Epithelial cell of proximal tubule (primary cell): ENCODE data around the gene ACKR3. TPM values are rescaled to one million over a fixed set of nuclear protein-coding genes. Genes with fewer than 3 reads are reported as not detected.

ENCODE experiments used
- DNase-seq: peaks from one replicate; pipeline ENCODE4 v3.0.0-alpha.2; 2011; ENCODE audit warnings: low read depth
- H3K4me3 ChIP-seq: 2 replicates; pipeline ENCODE4 v1.5.1; 2011; ENCODE audit warnings: low read depth, mild to moderate bottlenecking, low read length
- total RNA-seq: library from RNA; depleted of rRNA; stranded (reverse); fragments of >200 nt; gene quantifications from 2 replicates; pipeline ENCODE4 v1.2.3, GENCODE V29; 2015
- TF ChIP-seq, protein P1 (sequence below): conservative IDR thresholded peaks from 2 replicates; pipeline ENCODE4 v1.5.1; 2012; ENCODE audit warnings: low read depth, mild to moderate bottlenecking, low read length

The ACKR3 gene
- total RNA-seq, 1 donor from 2014 or later: not detected

DNA sequence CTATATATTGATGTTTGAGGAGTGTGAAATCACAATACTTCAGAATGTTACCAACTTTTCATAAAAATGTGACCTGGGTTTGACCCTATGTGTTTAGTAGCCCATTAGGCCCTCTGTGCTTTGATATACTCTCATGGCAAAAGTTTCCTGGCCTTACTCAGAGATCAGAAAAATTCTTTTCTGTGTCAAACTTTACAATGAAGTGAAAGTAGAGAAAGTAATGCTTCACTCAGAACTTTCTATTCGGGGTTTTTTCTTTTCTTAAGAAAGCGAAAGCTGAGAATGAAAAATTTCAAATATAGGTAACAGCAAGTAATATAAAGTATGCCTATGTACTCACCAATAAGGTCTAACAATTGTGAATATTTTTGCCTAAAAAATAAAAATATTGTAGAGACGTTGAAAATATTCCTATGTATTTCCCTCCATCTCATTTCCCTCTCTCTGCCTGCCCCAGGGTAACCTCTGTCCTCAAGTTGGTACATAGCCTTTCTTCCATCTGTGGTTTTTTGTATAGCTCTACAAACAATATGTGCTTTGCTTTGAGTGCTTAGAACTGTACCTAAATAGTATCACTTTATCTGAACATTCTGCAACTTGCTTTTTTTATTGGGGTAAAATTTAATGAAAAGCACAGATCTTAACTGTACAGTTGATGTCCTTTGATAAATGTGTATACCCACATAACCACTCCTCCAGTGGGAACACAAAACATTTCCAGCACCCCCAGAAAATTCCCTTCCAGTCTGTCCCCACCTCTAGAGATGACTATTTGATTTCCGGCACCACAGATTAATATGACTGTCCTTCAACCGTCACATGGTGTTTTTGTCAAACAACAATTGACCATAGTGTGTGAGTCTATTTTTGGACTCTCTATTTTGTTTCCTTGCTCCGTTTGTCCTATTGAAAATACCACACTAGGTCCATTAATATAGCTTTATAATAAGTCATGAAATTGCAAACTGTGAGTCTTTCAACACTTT lies 10.3 kb upstream of the ACKR3 start:
- DNase-seq: no peak
- TF ChIP-seq, protein P1, sequence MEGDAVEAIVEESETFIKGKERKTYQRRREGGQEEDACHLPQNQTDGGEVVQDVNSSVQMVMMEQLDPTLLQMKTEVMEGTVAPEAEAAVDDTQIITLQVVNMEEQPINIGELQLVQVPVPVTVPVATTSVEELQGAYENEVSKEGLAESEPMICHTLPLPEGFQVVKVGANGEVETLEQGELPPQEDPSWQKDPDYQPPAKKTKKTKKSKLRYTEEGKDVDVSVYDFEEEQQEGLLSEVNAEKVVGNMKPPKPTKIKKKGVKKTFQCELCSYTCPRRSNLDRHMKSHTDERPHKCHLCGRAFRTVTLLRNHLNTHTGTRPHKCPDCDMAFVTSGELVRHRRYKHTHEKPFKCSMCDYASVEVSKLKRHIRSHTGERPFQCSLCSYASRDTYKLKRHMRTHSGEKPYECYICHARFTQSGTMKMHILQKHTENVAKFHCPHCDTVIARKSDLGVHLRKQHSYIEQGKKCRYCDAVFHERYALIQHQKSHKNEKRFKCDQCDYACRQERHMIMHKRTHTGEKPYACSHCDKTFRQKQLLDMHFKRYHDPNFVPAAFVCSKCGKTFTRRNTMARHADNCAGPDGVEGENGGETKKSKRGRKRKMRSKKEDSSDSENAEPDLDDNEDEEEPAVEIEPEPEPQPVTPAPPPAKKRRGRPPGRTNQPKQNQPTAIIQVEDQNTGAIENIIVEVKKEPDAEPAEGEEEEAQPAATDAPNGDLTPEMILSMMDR: no peak
- H3K4me3 ChIP-seq: no peak overlapping the region

DNA sequence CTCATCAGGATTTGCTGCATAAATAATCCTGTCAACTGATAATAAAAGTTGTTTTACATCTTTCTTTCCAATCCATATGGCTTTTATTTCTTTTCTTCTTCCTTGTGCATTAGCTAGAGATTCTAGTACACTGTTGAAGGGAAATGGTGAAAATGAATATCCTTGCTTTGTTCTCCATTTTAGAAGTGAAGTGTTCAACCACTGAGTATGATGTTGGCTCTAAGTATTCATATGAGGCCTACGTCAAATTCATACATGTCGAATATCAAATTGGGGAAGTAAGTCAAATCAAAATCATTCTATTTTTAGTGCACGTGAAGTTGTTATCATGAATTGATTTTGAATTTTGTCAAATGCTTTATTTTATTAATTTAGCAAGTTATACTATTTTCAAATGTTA lies 7.8 kb upstream of the ACKR3 start:
- no peak for DNase-seq
- TF ChIP-seq, protein P1: no peak
- H3K4me3 ChIP-seq: no peak overlapping the region

DNA sequence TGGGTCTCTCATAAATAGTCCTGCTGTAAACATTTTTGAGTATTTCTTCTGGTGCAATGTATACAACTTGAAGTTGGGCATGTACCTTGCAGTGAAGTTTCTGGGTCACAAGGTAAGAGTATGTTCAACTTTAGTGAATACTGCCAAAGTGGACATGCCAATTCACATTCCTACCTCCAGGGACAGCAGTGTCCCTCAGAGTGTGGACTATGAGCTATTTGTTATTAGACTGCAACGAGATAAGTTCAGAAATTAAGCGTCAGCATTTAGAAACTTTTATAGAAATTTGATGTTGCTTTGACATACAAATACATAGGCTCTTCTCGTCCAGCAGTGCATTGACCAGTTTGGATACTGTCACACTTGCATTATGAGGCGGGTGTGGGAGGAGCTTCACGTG lies 7.2 kb upstream of the ACKR3 start:
- TF ChIP-seq, protein P1: peak; percentile 88
- no peak overlapping the region for H3K4me3 ChIP-seq
- DNase-seq: no peak

- DNase-seq: no peak
These were observed 5.7 kb upstream of the ACKR3 start for GRCh38 chr2:236563953-236564352.

GRCh38 chr2:236565212-236565611 lies 4.4 kb upstream of the ACKR3 start:
- TF ChIP-seq, protein P1: no peak
- DNase-seq: no peak
- H3K4me3 ChIP-seq: no peak overlapping the region

More at GRCh38 chr2:236563953-236564352, 5.7 kb upstream of the ACKR3 start:
- no peak overlapping the region for H3K4me3 ChIP-seq
- TF ChIP-seq, protein P1: no peak

DNA sequence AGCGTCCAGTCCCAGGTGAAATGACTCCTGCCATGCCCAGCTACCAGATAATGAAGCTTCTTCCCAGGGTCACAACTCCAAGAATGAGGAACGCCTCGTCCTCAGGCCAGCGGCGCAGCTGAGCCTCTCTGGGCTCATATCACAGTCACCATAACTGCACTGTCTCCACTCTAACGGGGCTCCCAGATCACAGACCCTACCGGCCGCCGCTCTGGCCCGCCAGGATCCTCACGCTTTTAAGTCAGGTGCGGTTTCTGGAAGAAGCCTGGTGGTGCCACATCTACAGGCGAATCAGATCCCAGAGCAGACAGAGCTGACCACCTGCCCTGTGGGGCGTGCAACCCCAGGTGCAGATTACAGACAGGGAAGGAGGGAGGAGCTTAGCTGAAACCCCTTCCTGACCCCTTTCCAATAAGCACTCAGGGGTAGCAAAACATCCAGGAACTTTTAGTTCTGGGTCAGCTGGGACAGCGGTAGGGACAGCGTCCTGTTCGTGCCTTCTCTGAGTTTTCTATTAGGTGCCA lies 3.7 kb upstream of the ACKR3 start:
- no peak for DNase-seq
- H3K4me3 ChIP-seq: no peak overlapping the region
- TF ChIP-seq, protein P1: no peak
